AG04449 (cell line): ENCODE data around the gene RFC2.

Experiments used
- CTCF ChIA-PET: fragments of 350-600 bp; formaldehyde crosslinking; extraction: SDS; loops from one replicate; lab custom pipeline; 2021; ENCODE audit warnings: antibody characterized with exemption; lab: Yijun Ruan, JAX
- POLR2A ChIA-PET: fragments of 400-600, 350-600 bp; formaldehyde crosslinking; extraction: SDS; loops from one replicate; lab custom pipeline; 2020; ENCODE audit warnings: antibody characterized with exemption, inconsistent platforms; lab: Yijun Ruan, JAX
- DNase-seq: peaks from one replicate; pipeline ENCODE4 v3.0.0-alpha.2; 2010; ENCODE audit warnings: low read depth, low spot score
- H3K4me3 ChIP-seq: 2 replicates; pipeline ENCODE4 v1.5.1; 2011; ENCODE audit warnings: low read depth, mild to moderate bottlenecking, control low read depth, low read length
- TF ChIP-seq, protein P1 (sequence below): IDR thresholded peaks from one replicate; pipeline ENCODE4 v1.5.1; 2011; ENCODE audit warnings: mild to moderate bottlenecking, moderate library complexity, low read length, control low read depth, inconsistent platforms; ENCODE audit not compliant: insufficient read depth; ENCODE audit errors: missing control alignments

RFC2 gene

DNA sequence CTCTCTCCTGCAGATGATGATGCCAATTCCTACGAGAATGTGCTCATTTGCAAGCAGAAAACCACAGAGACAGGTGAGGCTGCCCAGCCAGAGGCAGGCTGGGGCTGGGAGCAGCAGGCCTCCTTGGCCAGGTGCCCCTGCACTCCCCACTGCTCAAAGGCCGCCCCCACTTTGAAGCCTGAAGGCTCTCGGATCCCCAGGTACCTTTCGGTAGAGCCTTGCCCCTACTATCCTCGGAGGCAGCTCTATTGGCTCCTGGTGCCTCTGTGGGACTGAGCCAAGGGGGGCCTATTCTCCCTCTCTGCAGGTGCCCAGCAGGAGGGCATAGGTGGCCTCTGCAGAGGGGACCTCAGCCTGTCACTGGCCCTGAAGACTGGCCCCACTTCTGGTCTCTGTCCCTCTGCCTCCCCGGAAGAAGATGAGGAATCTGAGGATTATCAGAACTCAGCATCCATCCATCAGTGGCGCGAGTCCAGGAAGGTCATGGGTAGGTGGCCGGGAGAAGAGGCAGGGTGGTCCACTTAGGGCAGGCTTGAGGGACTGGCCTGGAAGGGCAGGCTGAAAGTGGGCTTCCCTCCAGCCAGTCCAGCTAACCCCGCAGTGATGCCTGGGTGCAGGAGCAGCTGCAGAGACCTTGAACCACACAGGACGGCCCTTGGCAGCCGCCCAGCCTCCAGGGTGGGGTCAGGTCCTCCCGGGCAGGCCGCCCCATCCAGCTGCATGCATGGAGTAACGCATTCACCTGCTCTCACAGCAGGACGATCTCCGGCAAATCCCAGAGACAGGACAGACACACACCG lies 30.3 kb downstream of the RFC2 start:
- TF ChIP-seq, protein P1, sequence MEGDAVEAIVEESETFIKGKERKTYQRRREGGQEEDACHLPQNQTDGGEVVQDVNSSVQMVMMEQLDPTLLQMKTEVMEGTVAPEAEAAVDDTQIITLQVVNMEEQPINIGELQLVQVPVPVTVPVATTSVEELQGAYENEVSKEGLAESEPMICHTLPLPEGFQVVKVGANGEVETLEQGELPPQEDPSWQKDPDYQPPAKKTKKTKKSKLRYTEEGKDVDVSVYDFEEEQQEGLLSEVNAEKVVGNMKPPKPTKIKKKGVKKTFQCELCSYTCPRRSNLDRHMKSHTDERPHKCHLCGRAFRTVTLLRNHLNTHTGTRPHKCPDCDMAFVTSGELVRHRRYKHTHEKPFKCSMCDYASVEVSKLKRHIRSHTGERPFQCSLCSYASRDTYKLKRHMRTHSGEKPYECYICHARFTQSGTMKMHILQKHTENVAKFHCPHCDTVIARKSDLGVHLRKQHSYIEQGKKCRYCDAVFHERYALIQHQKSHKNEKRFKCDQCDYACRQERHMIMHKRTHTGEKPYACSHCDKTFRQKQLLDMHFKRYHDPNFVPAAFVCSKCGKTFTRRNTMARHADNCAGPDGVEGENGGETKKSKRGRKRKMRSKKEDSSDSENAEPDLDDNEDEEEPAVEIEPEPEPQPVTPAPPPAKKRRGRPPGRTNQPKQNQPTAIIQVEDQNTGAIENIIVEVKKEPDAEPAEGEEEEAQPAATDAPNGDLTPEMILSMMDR: no peak
- ChIA-PET POLR2A (no interaction called here), CTCF (interaction anchor here (1.0 to 28.2 kb wide), 5 partner anchors 11 to 173 kb away, joined by 3 to 809 read pairs (median 3); no protein-coding TSS in a partner anchor)
- DNase-seq: no peak
- no peak overlapping the region for H3K4me3 ChIP-seq

DNA sequence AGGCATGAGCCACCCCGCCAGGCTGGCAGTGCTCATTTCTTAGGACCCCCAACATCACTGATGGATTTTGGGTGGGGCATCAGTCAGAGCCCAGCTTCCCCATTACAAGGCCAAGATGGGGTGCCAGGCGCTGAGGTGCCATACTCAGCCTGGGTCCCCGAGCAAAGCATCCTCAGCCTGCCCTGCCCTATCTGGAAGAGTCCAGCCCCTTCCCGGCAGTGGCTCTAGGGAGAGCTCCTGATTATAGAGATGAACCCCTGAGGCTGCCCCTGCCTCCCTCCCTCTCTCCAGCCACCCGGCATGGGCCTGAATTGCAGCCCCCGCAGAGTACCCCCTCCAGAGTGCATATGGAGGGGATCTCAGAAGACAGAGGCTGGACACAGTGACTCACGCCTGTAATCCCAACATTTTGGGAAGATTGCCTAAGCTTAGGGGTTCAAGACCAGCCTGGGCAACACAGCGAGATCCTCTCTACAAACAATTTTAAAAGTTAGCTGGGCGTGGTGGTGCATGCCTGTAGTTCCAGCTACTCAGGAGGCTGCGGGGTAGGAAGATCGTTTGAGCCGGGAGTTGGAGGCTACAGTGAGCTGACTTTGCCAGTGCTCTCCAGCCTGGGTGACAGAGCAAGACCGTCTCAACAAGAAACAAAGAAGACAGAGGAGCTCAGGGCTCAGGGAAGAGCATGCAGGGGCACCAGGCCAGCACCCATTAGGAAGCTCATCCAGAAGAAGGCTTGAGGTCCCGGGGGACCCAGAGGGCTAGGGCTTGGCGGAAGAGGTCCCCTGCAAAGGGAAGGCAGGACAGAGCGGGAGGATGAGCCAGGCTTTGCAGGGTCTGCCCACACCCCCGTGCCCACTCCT lies 31.1 kb downstream of the RFC2 start:
- POLR2A ChIA-PET: no interaction called here
- CTCF ChIA-PET: interaction anchor here (1.0 to 28.2 kb wide), 5 partner anchors 10 to 173 kb away, joined by 3 to 809 read pairs (median 3); no protein-coding TSS in a partner anchor
- TF ChIP-seq, protein P1: no peak
- H3K4me3 ChIP-seq: no peak overlapping the region
- DNase-seq: no peak

DNA sequence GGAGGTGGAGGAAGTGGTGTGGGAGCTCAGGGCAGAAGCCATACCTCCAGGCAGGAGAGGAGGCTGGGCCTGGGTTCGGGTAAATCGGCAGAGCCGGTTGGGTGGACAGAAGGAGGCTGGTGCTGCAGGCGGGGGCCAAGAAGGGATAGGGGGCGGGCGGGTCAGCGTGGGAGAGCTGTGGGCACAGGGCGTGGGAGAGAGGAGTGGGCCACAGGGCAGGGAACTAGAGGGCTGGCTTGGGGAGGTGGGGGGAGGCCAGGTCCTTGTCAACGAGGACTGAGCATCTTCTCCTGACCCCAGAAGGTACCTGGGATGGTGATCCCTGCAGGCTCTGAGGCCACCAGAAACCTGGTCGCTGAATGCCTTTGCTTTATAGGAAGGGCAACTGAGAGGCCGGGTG lies 32.5 kb downstream of the RFC2 start:
- no peak overlapping the region for H3K4me3 ChIP-seq
- CTCF ChIA-PET: interaction anchor here (0.9 to 28.2 kb wide), 2 partner anchors 17 to 175 kb away, joined by 3 to 809 read pairs; no protein-coding TSS in a partner anchor
- TF ChIP-seq, protein P1: no peak
- DNase-seq: no peak
- POLR2A ChIA-PET: interaction anchor here (0.6 kb wide), 1 partner anchor 75 kb away, joined by 3 read pairs; no protein-coding TSS in a partner anchor

DNA sequence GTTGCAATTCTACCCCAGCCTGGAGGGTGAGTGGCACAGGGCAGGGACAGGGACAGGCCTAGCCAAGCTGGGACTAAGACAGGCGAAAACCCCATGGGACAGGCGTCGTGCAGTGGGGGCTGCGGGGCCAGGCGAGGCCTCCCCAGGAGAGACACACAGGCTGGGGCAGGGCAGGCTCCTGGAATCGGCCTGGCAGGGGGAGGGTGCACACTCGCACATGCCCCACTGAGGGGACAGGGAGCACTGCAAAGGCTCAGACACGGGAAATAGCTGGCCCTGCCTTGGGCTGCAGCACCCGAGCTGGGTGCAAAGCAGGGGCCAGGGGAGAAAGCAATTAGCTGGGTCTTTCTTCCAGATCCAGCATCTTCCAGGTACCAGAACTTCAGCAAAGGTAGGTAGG lies 34.0 kb downstream of the RFC2 start:
- ChIA-PET POLR2A (no interaction called here), CTCF (interaction anchor here (0.6 to 28.2 kb wide), 4 partner anchors 14 to 178 kb away, joined by 3 to 809 read pairs (median 10); no protein-coding TSS in a partner anchor)
- DNase-seq: no peak
- TF ChIP-seq, protein P1: no peak
- H3K4me3 ChIP-seq: no peak overlapping the region

DNA sequence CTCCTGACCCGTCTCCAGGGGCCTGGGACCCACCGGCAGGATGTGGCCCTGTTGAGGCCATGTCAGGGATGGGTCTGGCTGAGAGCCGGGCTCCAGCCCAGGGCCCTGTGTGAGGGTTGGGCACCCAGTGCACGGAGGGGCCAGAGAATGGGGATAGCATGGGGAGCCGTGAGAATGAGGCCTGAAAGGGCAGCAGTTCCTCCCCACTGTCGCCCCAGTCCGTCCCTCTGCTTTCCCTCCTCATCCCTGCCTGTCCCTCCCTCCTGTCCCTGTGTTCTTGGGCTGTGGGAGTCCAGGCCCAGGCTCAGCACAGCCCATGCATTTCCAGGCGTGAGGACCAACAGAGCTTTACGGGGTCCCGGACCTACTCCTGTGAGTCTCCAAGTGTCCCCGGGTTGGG lies 34.8 kb downstream of the RFC2 start:
- DNase-seq: no peak
- CTCF ChIA-PET: interaction anchor here (1.1 to 28.2 kb wide), 3 partner anchors 13 to 177 kb away, joined by 3 to 809 read pairs (median 16); no protein-coding TSS in a partner anchor
- POLR2A ChIA-PET: no interaction called here
- H3K4me3 ChIP-seq: no peak overlapping the region
- TF ChIP-seq, protein P1: no peak
